HepG2 (cell line): ENCODE data around the gene HDGF. TPM values are rescaled to one million over a fixed set of nuclear protein-coding genes. Genes with fewer than 3 reads are reported as not detected.

ENCODE experiments used
- ATF3 ChIP-seq: sonication (generic); formaldehyde crosslinking; IDR thresholded peaks from 2 replicates; pipeline ENCODE4 v1.4.0; 2020; ENCODE audit warnings: missing genetic modification reagents
- FOXA1 ChIP-seq, 2 experiments: fragments of 450-650 bp in 1 of 2; sonication (generic) in 1 of 2; formaldehyde crosslinking in 1 of 2; IDR thresholded peaks; 2 replicates each; pipeline versions ENCODE4 v1.4.0 to v1.6.1; 2016 to 2020; ENCODE audit warnings: missing genetic modification reagents in 1 of 2
- GATAD1 ChIP-seq: IDR thresholded peaks from 2 replicates; pipeline ENCODE4 v1.6.1; 2016; ENCODE audit warnings: missing genetic modification reagents, missing compliant biosample characterization
- HIVEP1 ChIP-seq: sonication (generic); formaldehyde crosslinking; IDR thresholded peaks from 2 replicates; pipeline ENCODE4 v1.4.0; 2020; ENCODE audit warnings: mild to moderate bottlenecking, missing genetic modification reagents
- KMT2A ChIP-seq: sonication (generic); formaldehyde crosslinking; IDR thresholded peaks from 2 replicates; pipeline ENCODE4 v1.4.0; 2020; ENCODE audit warnings: missing genetic modification reagents
- MBNL3 ChIP-seq: fragments of 250-450 bp; sonication (Bioruptor Pico); conservative IDR thresholded peaks from 2 replicates; pipeline ENCODE4 v1.8.0; 2022; ENCODE audit warnings: mild to moderate bottlenecking, inconsistent platforms
- PHF20 ChIP-seq: sonication (generic); formaldehyde crosslinking; IDR thresholded peaks from 2 replicates; pipeline ENCODE4 v1.5.0; 2020; ENCODE audit warnings: mild to moderate bottlenecking, missing genetic modification reagents
- POLR2AphosphoS5 ChIP-seq: IDR thresholded peaks from 2 replicates; pipeline ENCODE4 v1.6.1; 2012; ENCODE audit warnings: low read depth, low read length
- RAD21 ChIP-seq: fragments of 450-650 bp; formaldehyde crosslinking; IDR thresholded peaks from 2 replicates; pipeline ENCODE4 v1.5.0; 2020; ENCODE audit warnings: mild to moderate bottlenecking
- RBM22 ChIP-seq: fragments of 200-400 bp; formaldehyde crosslinking; optimal IDR thresholded peaks from 2 replicates; pipeline ENCODE3; 2017; ENCODE audit warnings: mild to moderate bottlenecking, low read length, moderate library complexity
- TFE3 ChIP-seq: IDR thresholded peaks from 2 replicates; pipeline ENCODE4 v1.6.1; 2016
- TRIM24 ChIP-seq: sonication (generic); formaldehyde crosslinking; IDR thresholded peaks from 2 replicates; pipeline ENCODE4 v1.8.0; 2022; ENCODE audit warnings: mild to moderate bottlenecking, missing genetic modification reagents
- ZC3H13 ChIP-seq: sonication (generic); formaldehyde crosslinking; IDR thresholded peaks from 2 replicates; pipeline ENCODE4 v1.8.1; 2023; ENCODE audit warnings: mild to moderate bottlenecking, missing genetic modification reagents, moderate library complexity
- ZNF232 ChIP-seq: sonication (generic); formaldehyde crosslinking; IDR thresholded peaks from 2 replicates; pipeline ENCODE4 v1.4.0; 2020; ENCODE audit warnings: missing genetic modification reagents, borderline replicate concordance
- ZNF260 ChIP-seq: sonication (generic); formaldehyde crosslinking; IDR thresholded peaks from 2 replicates; pipeline ENCODE4 v1.4.0; 2020; ENCODE audit warnings: missing genetic modification reagents, low read depth, mild to moderate bottlenecking, borderline replicate concordance
- ZNF367 ChIP-seq: sonication (generic); formaldehyde crosslinking; IDR thresholded peaks from 2 replicates; pipeline ENCODE4 v1.4.0; 2020; ENCODE audit warnings: missing genetic modification reagents, borderline replicate concordance
- ZNF382 ChIP-seq: sonication (generic); formaldehyde crosslinking; IDR thresholded peaks from 2 replicates; pipeline ENCODE4 v1.5.0; 2020; ENCODE audit warnings: missing genetic modification reagents, mild to moderate bottlenecking, borderline replicate concordance
- ZNF414 ChIP-seq: sonication (generic); formaldehyde crosslinking; IDR thresholded peaks from 2 replicates; pipeline ENCODE4 v1.5.0; 2020; ENCODE audit warnings: missing genetic modification reagents
- ZNF468 ChIP-seq: sonication (generic); formaldehyde crosslinking; IDR thresholded peaks from 2 replicates; pipeline ENCODE4 v1.8.0; 2022; ENCODE audit warnings: mild to moderate bottlenecking, moderate library complexity, missing genetic modification reagents
- ZNF569 ChIP-seq: sonication (generic); formaldehyde crosslinking; IDR thresholded peaks from 2 replicates; pipeline ENCODE4 v1.5.0; 2020; ENCODE audit warnings: mild to moderate bottlenecking, missing genetic modification reagents, moderate library complexity, borderline replicate concordance
- ZNF580 ChIP-seq: IDR thresholded peaks from 2 replicates; pipeline ENCODE4 v1.6.1; 2016; ENCODE audit warnings: low read depth, borderline replicate concordance
- ZNF724P ChIP-seq: sonication (generic); formaldehyde crosslinking; IDR thresholded peaks from 2 replicates; pipeline ENCODE4 v1.8.0; 2022; ENCODE audit warnings: missing genetic modification reagents, borderline replicate concordance
- ZNF776 ChIP-seq: sonication (generic); formaldehyde crosslinking; IDR thresholded peaks from 2 replicates; pipeline ENCODE4 v1.4.0; 2020; ENCODE audit warnings: mild to moderate bottlenecking, missing genetic modification reagents
- ZNF883 ChIP-seq: sonication (generic); formaldehyde crosslinking; IDR thresholded peaks from 2 replicates; pipeline ENCODE4 v1.5.1; 2020; ENCODE audit warnings: mild to moderate bottlenecking, missing genetic modification reagents; ENCODE audit errors: not compliant biosample characterization
- polyA plus RNA-seq, 8 experiments: library from polyadenylated mRNA; depleted of rRNA in 3 of 8; stranded (reverse) in 7 of 8; unstranded in 1 of 8; fragments of >200 nt; fragmentation: Illumina TruSeq in 4 of 8; extraction: Trizol in 4 of 8; gene quantifications; 2 replicates each; pipeline versions ENCODE4 v1.2.1 to v1.2.3, GENCODE V29; 2011 to 2016; ENCODE audit warnings: low read depth in 4 of 8, missing spikeins in 1 of 8, mixed read lengths in 1 of 8; ENCODE audit not compliant: insufficient read depth in 1 of 8
- total RNA-seq, 5 experiments: library from RNA; depleted of rRNA; stranded (reverse); fragments of >200 nt; fragmentation: Illumina TruSeq; extraction: Trizol; gene quantifications; 2 replicates each; pipeline ENCODE4 v1.2.3, GENCODE V29; 2016; ENCODE audit warnings: low read depth in 1 of 5

Gene HDGF
- total and polyA plus RNA-seq, 2 of the 13 experiments (the other 11 are each of a cell fraction or from before 2014, with no cell fraction given) = 156 to 196 TPM

GRCh38 chr1:156751757-156752481, 444 bp upstream of the HDGF start (continued):
- TF ChIP-seq ZNF580 (CRISPR knock-in tag) (peak; percentile 81; the same call in 1 of the 2 replicates), ZNF569 (CRISPR knock-in tag) (no peak), MBNL3 (CRISPR knock-in tag) (no peak), ZNF776 (CRISPR knock-in tag) (no peak), RBM22 (peak; percentile 45), TFE3 (CRISPR knock-in tag) (peak; percentile 39; the same call in 1 of the 2 replicates), TRIM24 (CRISPR knock-in tag) (no peak), ZNF260 (CRISPR knock-in tag) (no peak), ZNF414 (CRISPR knock-in tag) (no peak; the same call in 1 of the 2 replicates), ZNF724P (CRISPR knock-in tag) (peak; percentile 77; the same call in 1 of the 2 replicates), ZNF232 (CRISPR knock-in tag) (peak; percentile 69; the same call in 1 of the 2 replicates), HIVEP1 (CRISPR knock-in tag) (no peak), KMT2A (CRISPR knock-in tag) (peak; percentile 64), ZNF382 (no peak), POLR2AphosphoS5 (no peak), ZC3H13 (CRISPR knock-in tag) (0 out of 2 replicates have a peak, but pooled peaks have one; percentile 26), RAD21 (CRISPR knock-in tag) (peak; percentile 34; the same call in 1 of the 2 replicates), ATF3 (CRISPR knock-in tag) (0 out of 2 replicates have a peak, but pooled peaks have one; percentile 13), ZNF367 (CRISPR knock-in tag) (no peak; the same call in 1 of the 2 replicates), FOXA1 (IDR thresholded peaks at IDR 0.05) (no peak), FOXA1 (CRISPR knock-in tag; IDR thresholded peaks at IDR 0.05) (peak; percentile 35; the same call in 1 of the 2 replicates), ZNF883 (CRISPR knock-in tag) (peak; percentile 40), GATAD1 (CRISPR knock-in tag) (peak; percentile 85), PHF20 (0 out of 2 replicates have a peak, but pooled peaks have one; percentile 32), ZNF468 (no peak)
